OCI-LY3 (cell line): ENCODE measurements around the gene SLC26A1.

ENCODE experiments used
- H2AFZ ChIP-seq: fragments of 200-600, 300-600 bp; shearing (Covaris generic); 2 replicates; pipeline ENCODE4 v1.6.0; 2014; ENCODE audit warnings: antibody characterized with exemption, low read depth, low read length
- H3K27ac ChIP-seq: fragments of 200-600, 300-600 bp; sonication (generic); 2 replicates; pipeline ENCODE4 v1.5.1; 2014; ENCODE audit warnings: mild to moderate bottlenecking, low read length, moderate library complexity, mixed read lengths
- H3K27me3 ChIP-seq: fragments of 200-600, 300-600 bp; sonication (generic); 2 replicates; pipeline ENCODE4 v1.6.1; 2014; ENCODE audit warnings: low read depth, low read length, mixed read lengths
- H3K36me3 ChIP-seq: fragments of 200-600, 300-600 bp; sonication (generic); replicated peaks from 2 replicates; pipeline ENCODE3; 2014; ENCODE audit warnings: low read depth, low read length, mixed read lengths
- H3K4me1 ChIP-seq: fragments of 300-600, 200-600 bp; sonication (generic); 2 replicates; pipeline ENCODE4 v1.6.1; 2014; ENCODE audit warnings: low read length, mixed read lengths
- H3K4me2 ChIP-seq: fragments of 200-600, 300-600 bp; sonication (generic); 2 replicates; pipeline ENCODE4 v1.6.1; 2014; ENCODE audit warnings: low read length, mixed read lengths
- H3K4me3 ChIP-seq: fragments of 300-600, 200-600 bp; sonication (generic); 2 replicates; pipeline ENCODE4 v1.5.1; 2014; ENCODE audit warnings: antibody characterized with exemption, mild to moderate bottlenecking, low read length, moderate library complexity
- H3K79me2 ChIP-seq: fragments of 300-600, 200-600 bp; shearing (Covaris generic); 2 replicates; pipeline ENCODE4 v1.6.1; 2014; ENCODE audit warnings: mild to moderate bottlenecking, low read length, mixed read lengths
- H3K9ac ChIP-seq: fragments of 300-600, 200-600 bp; shearing (Covaris generic); 2 replicates; pipeline ENCODE4 v1.6.0; 2014; ENCODE audit warnings: mild to moderate bottlenecking, low read length, moderate library complexity
- H3K9me3 ChIP-seq: fragments of 200-600, 300-600 bp; shearing (Covaris generic); 2 replicates; pipeline ENCODE4 v1.6.1; 2014; ENCODE audit warnings: low read length, mixed read lengths; ENCODE audit not compliant: insufficient read depth
- H4K20me1 ChIP-seq: fragments of 200-600, 300-600 bp; sonication (generic); 2 replicates; pipeline ENCODE4 v1.6.1; 2016; ENCODE audit warnings: low read length, mixed read lengths; ENCODE audit not compliant: insufficient read depth
- CTCF ChIP-seq: fragments of 200-600, 300-600 bp; sonication (generic); IDR thresholded peaks from 2 replicates; pipeline ENCODE4 v1.5.1; 2014; ENCODE audit warnings: antibody characterized with exemption, low read length, low read depth
- EZH2phosphoT487 ChIP-seq: fragments of 200-600 bp; shearing (Covaris generic); IDR thresholded peaks from 2 replicates; pipeline ENCODE4 v1.6.1; 2018; ENCODE audit warnings: antibody characterized with exemption, mixed run types, low read depth

The SLC26A1 gene

GRCh38 chr4:965048-965765 is 28.0 kb downstream of the SLC26A1 start:
- Histone ChIP-seq H3K4me3 (no peak overlapping the region), H3K4me2 (no peak overlapping the region), H3K27ac (no peak overlapping the region), H3K27me3 (no peaks in the 10 kb centered on the region), H4K20me1 (no peaks in the 10 kb centered on the region), H3K36me3 (no peaks in the 10 kb centered on the region), H2AFZ (no peak overlapping the region), H3K79me2 (no peaks in the 10 kb centered on the region), H3K9ac (no peak overlapping the region), H3K4me1 (no peaks in the 10 kb centered on the region), H3K9me3 (no peaks in the 10 kb centered on the region)
- no peak for TF ChIP-seq CTCF
- no peak for TF ChIP-seq EZH2phosphoT487

- Histone ChIP-seq H3K79me2 (no peaks in the 10 kb centered on the region), H3K4me3 (no peak overlapping the region), H3K27me3 (no peaks in the 10 kb centered on the region), H3K36me3 (no peaks in the 10 kb centered on the region), H3K4me1 (no peaks in the 10 kb centered on the region), H2AFZ (no peak overlapping the region), H3K9ac (no peak overlapping the region), H4K20me1 (no peaks in the 10 kb centered on the region), H3K4me2 (no peak overlapping the region), H3K9me3 (no peaks in the 10 kb centered on the region), H3K27ac (no peak overlapping the region)
- no peak for TF ChIP-seq CTCF
- no peak for TF ChIP-seq EZH2phosphoT487
These were observed 28.7 kb downstream of the SLC26A1 start for GRCh38 chr4:964346-965025.

- Histone ChIP-seq H3K27ac (no peak overlapping the region), H3K9ac (no peak overlapping the region), H3K4me1 (no peaks in the 10 kb centered on the region), H3K9me3 (no peaks in the 10 kb centered on the region), H3K4me2 (no peak overlapping the region), H3K4me3 (no peak overlapping the region), H2AFZ (no peak overlapping the region), H3K79me2 (no peaks in the 10 kb centered on the region), H3K27me3 (no peaks in the 10 kb centered on the region), H3K36me3 (no peaks in the 10 kb centered on the region), H4K20me1 (no peaks in the 10 kb centered on the region)
- TF ChIP-seq EZH2phosphoT487 (no peak), CTCF (no peak)
These were observed 29.7 kb downstream of the SLC26A1 start for GRCh38 chr4:963276-964225.
